AG09309 (cell line): ENCODE measurements around the gene PRR16.

Source experiments
- DNase-seq: peaks from one replicate; pipeline ENCODE4 v3.0.0-alpha.2; 2010; ENCODE audit warnings: low read depth
- H3K4me3 ChIP-seq: 2 replicates; pipeline ENCODE4 v1.5.1; 2011; ENCODE audit warnings: mild to moderate bottlenecking, low read depth, low read length, moderate library complexity; ENCODE audit not compliant: control insufficient read depth
- TF ChIP-seq, protein P1 (sequence below): IDR thresholded peaks from 2 replicates; pipeline ENCODE4 v1.5.1; 2011; ENCODE audit warnings: mild to moderate bottlenecking, low read depth, low read length, inconsistent platforms; ENCODE audit not compliant: insufficient read depth, control insufficient read depth; ENCODE audit errors: missing control alignments

Gene PRR16

DNA sequence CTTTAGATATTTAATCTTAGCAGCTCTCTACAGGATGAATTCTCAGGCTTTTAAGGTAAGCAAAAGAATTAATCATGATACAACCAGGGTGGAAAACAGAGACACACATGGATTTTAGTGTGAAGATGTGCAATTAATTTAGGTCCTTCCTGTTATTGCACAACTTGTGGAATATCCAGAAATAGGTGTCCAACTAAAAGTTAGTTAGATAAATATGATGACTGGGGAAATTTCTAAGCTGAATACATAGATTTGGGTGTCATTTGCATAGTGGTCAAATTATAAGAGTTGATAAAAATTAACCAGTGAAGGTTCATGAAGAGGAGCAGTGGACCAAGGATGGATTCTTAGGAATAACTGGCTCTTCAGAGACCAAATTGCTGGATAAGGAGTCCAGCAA is 266.1 kb downstream of the PRR16 start:
- TF ChIP-seq, protein P1, sequence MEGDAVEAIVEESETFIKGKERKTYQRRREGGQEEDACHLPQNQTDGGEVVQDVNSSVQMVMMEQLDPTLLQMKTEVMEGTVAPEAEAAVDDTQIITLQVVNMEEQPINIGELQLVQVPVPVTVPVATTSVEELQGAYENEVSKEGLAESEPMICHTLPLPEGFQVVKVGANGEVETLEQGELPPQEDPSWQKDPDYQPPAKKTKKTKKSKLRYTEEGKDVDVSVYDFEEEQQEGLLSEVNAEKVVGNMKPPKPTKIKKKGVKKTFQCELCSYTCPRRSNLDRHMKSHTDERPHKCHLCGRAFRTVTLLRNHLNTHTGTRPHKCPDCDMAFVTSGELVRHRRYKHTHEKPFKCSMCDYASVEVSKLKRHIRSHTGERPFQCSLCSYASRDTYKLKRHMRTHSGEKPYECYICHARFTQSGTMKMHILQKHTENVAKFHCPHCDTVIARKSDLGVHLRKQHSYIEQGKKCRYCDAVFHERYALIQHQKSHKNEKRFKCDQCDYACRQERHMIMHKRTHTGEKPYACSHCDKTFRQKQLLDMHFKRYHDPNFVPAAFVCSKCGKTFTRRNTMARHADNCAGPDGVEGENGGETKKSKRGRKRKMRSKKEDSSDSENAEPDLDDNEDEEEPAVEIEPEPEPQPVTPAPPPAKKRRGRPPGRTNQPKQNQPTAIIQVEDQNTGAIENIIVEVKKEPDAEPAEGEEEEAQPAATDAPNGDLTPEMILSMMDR: no peak
- DNase-seq: no peak
- H3K4me3 ChIP-seq: no peak overlapping the region

DNA sequence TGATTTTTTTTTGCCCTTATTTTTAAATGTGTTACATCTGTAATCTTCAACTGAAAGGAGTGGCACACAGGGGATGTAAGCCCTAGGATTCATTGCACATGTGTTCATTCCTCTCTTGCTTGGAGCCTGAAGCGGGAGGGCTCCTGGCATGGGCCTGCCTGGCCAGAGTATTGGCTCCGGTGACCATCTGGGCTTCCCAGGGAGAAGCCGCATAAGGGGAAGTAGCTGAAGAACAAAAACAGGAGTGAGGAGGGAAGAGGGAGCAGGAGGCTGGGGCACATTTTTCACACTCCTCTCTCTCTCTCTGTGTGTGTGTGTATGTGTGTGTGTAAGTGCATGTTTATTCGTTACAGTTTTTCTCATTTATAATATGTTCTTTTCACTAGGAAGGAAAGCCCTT is 269.9 kb downstream of the PRR16 start:
- TF ChIP-seq, protein P1: no peak
- H3K4me3 ChIP-seq: no peak overlapping the region
- DNase-seq: no peak

DNA sequence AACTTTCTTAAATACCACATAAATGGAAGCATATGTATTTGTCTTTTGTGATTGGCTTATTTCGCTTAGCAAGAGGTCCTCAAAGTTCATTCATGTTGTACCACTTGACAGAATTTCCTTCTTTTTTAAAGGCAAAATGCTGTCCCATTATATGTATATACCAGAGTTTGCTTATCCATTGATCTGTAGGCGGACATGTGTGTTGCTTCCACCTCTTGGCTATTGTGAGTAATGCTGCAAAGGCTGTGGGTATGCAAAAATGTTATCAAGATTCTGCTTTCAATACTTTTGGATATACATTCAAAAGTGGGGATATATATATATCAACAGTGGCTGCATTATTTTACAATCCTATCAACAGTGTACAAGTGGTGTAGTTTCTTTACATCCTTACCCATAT is 271.0 kb downstream of the PRR16 start:
- no peak for DNase-seq
- TF ChIP-seq, protein P1: no peak
- H3K4me3 ChIP-seq: no peak overlapping the region
